GM12878 (cell line): Measurements from ENCODE around the gene IRX5.

Experiments used
- REST ChIP-seq: IDR thresholded peaks from 2 replicates; pipeline ENCODE4 v1.6.1; 2012; ENCODE audit warnings: mild to moderate bottlenecking, low read depth, low read length
- TF ChIP-seq, protein P1 (sequence below), 3 experiments: IDR thresholded peaks in 2 of 3; conservative IDR thresholded peaks in 1 of 3; 2 replicates each; pipeline ENCODE4 v1.5.1; 2011; ENCODE audit warnings: low read depth in 3 of 3, low read length in 3 of 3, mild to moderate bottlenecking in 3 of 3, control low read depth in 2 of 3, moderate library complexity in 2 of 3, inconsistent platforms in 1 of 3, mixed read lengths in 1 of 3; ENCODE audit not compliant: control insufficient read depth in 2 of 3, insufficient read depth in 1 of 3; ENCODE audit errors: extremely low read depth in 1 of 3

DNA sequence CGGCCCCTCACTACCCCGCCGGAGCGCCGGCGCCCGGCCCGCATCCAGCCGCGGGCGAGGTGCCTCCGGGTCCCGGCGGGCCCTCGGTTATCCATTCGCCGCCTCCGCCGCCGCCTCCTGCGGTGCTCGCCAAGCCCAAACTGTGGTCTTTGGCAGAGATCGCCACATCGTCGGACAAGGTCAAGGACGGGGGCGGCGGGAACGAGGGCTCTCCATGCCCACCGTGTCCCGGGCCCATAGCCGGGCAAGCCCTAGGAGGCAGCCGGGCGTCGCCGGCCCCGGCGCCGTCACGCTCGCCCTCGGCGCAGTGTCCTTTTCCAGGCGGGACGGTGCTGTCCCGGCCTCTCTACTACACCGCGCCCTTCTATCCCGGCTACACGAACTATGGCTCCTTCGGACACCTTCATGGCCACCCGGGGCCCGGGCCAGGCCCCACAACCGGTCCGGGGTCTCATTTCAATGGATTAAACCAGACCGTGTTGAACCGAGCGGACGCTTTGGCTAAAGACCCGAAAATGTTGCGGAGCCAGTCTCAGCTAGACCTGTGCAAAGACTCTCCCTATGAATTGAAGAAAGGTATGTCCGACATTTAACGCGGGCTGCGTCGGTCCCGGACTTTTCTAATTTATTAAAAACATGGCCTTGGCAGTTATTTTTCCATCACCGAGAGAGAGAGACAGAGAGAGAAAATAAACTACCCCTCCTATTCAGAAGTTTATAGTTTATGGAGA is 2.8 kb downstream of the IRX5 start:
- TF ChIP-seq REST: no peak
- TF ChIP-seq, protein P1, sequence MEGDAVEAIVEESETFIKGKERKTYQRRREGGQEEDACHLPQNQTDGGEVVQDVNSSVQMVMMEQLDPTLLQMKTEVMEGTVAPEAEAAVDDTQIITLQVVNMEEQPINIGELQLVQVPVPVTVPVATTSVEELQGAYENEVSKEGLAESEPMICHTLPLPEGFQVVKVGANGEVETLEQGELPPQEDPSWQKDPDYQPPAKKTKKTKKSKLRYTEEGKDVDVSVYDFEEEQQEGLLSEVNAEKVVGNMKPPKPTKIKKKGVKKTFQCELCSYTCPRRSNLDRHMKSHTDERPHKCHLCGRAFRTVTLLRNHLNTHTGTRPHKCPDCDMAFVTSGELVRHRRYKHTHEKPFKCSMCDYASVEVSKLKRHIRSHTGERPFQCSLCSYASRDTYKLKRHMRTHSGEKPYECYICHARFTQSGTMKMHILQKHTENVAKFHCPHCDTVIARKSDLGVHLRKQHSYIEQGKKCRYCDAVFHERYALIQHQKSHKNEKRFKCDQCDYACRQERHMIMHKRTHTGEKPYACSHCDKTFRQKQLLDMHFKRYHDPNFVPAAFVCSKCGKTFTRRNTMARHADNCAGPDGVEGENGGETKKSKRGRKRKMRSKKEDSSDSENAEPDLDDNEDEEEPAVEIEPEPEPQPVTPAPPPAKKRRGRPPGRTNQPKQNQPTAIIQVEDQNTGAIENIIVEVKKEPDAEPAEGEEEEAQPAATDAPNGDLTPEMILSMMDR (IDR thresholded peaks at IDR 0.05 in 2 of 3, conservative IDR thresholded peaks at IDR 0.05 in 1 of 3; ENCODE audit: control insufficient read depth in 2 of 3, extremely low read depth in 1 of 3, insufficient read depth in 1 of 3, low read depth in 3 of 3, low read length in 3 of 3): no peak
